Nephron progenitor cell (in vitro differentiated cells): ENCODE measurements around the gene SFT2D2.

Experiments used
- DNase-seq: peaks from one replicate; pipeline ENCODE4 v3.0.0; 2021
- H3K27ac Mint-ChIP-seq: 2 replicates; pipeline ENCODE4 v1.8.0; 2021; ENCODE audit warnings: mild to moderate bottlenecking, moderate library complexity, mixed read lengths
- H3K27me3 Mint-ChIP-seq: 2 replicates; pipeline ENCODE4 v1.8.0; 2021; ENCODE audit warnings: mild to moderate bottlenecking, low read depth, mixed read lengths; ENCODE audit not compliant: poor library complexity
- H3K36me3 Mint-ChIP-seq: 2 replicates; pipeline ENCODE4 v1.8.0; 2021; ENCODE audit warnings: low read depth, mixed read lengths
- H3K4me1 Mint-ChIP-seq: 2 replicates; pipeline ENCODE4 v1.8.0; 2021; ENCODE audit warnings: mixed read lengths
- H3K4me3 Mint-ChIP-seq: 2 replicates; pipeline ENCODE4 v1.8.0; 2021; ENCODE audit warnings: mild to moderate bottlenecking, moderate library complexity, mixed read lengths
- H3K9me3 Mint-ChIP-seq: 2 replicates; pipeline ENCODE4 v1.8.0; 2021; ENCODE audit warnings: mild to moderate bottlenecking, moderate library complexity, mixed read lengths
- CTCF ChIP-seq: fragments of 200-600 bp; sonication (generic); IDR thresholded peaks from 2 replicates; pipeline ENCODE4 v1.5.0; 2021; ENCODE audit warnings: antibody characterized with exemption

The SFT2D2 gene

GRCh38 chr1:168295411-168296114 is 69.8 kb downstream of the SFT2D2 start:
- no peaks in the 10 kb centered on the region for H3K9me3 Mint-ChIP-seq
- no peak overlapping the region for H3K4me3 Mint-ChIP-seq
- H3K27me3 Mint-ChIP-seq = peaks cover 6% of the 10 kb centered on the region
- no peak overlapping the region for H3K27ac Mint-ChIP-seq
- TF ChIP-seq CTCF = no peak
- H3K36me3 Mint-ChIP-seq = no peaks in the 10 kb centered on the region
- DNase-seq = no peak
- no peaks in the 10 kb centered on the region for H3K4me1 Mint-ChIP-seq

- Mint-ChIP-seq H3K27me3 (peaks cover 6% of the 10 kb centered on the region), H3K27ac (no peak overlapping the region), H3K4me1 (no peaks in the 10 kb centered on the region), H3K4me3 (no peak overlapping the region), H3K36me3 (no peaks in the 10 kb centered on the region), H3K9me3 (no peaks in the 10 kb centered on the region)
- no peak for TF ChIP-seq CTCF
- DNase-seq = no peak
Measured at GRCh38 chr1:168297019-168297730, 71.4 kb downstream of the SFT2D2 start.

- peaks cover 6% of the 10 kb centered on the region for H3K27me3 Mint-ChIP-seq
- no peaks in the 10 kb centered on the region for H3K4me1 Mint-ChIP-seq
- H3K27ac Mint-ChIP-seq = no peak overlapping the region
- no peaks in the 10 kb centered on the region for H3K36me3 Mint-ChIP-seq
- DNase-seq = no peak
- no peak for TF ChIP-seq CTCF
- H3K9me3 Mint-ChIP-seq = no peaks in the 10 kb centered on the region
- no peak overlapping the region for H3K4me3 Mint-ChIP-seq
Measured at GRCh38 chr1:168298446-168298845, 72.6 kb downstream of the SFT2D2 start.

- no peaks in the 10 kb centered on the region for H3K9me3 Mint-ChIP-seq
- no peak overlapping the region for H3K27ac Mint-ChIP-seq
- no peak for DNase-seq
- H3K36me3 Mint-ChIP-seq = no peaks in the 10 kb centered on the region
- H3K4me3 Mint-ChIP-seq = no peak overlapping the region
- H3K27me3 Mint-ChIP-seq = peaks cover 6% of the 10 kb centered on the region
- H3K4me1 Mint-ChIP-seq = no peaks in the 10 kb centered on the region
- no peak for TF ChIP-seq CTCF
Measured at GRCh38 chr1:168300626-168301025, 74.8 kb downstream of the SFT2D2 start.

- H3K4me3 Mint-ChIP-seq = no peak overlapping the region
- H3K4me1 Mint-ChIP-seq = no peaks in the 10 kb centered on the region
- DNase-seq = no peak
- H3K9me3 Mint-ChIP-seq = no peaks in the 10 kb centered on the region
- H3K27me3 Mint-ChIP-seq = peaks cover 9% of the 10 kb centered on the region
- H3K27ac Mint-ChIP-seq = no peak overlapping the region
- H3K36me3 Mint-ChIP-seq = no peaks in the 10 kb centered on the region
- TF ChIP-seq CTCF = no peak
Measured at GRCh38 chr1:168301664-168302320, 76.0 kb downstream of the SFT2D2 start.
